Stimulated activated CD4-positive, alpha-beta T cell treated with anti-CD3 and anti-CD28 coated beads, Interleukin-2, amount 100 ng/mL, for 24 hours (primary cell): ENCODE measurements around the gene HLA-DOA.

Experiments
- DNase-seq, 2 donors: peaks; one replicate each; pipeline ENCODE4 v3.0.0-alpha.2; 2020

Gene HLA-DOA

GRCh38 chr6:32962213-32962826 is 47.1 kb downstream of the HLA-DOA start:
- no peak for DNase-seq

- no peak for DNase-seq
Measured at GRCh38 chr6:32960563-32960962, 48.8 kb downstream of the HLA-DOA start.

- no peak for DNase-seq
Measured at GRCh38 chr6:32956176-32956575, 53.2 kb downstream of the HLA-DOA start.

- no peak for DNase-seq
Measured at GRCh38 chr6:32954986-32955802, 54.2 kb downstream of the HLA-DOA start.

GRCh38 chr6:32954267-32954666 is 55.1 kb downstream of the HLA-DOA start:
- DNase-seq = no peak
